Stimulated activated CD4-positive, alpha-beta T cell treated with anti-CD3 and anti-CD28 coated beads, Interleukin-15, amount 100 ng/mL, for 48 hours (primary cell): ENCODE results near the gene GNAL.

Experiments
- DNase-seq, 2 donors: peaks; one replicate each; pipeline ENCODE4 v3.0.0-alpha.2; 2020; ENCODE audit warnings: low read depth in 2 of 2

Gene GNAL

GRCh38 chr18:11724781-11725180 is 35.7 kb downstream of the GNAL start:
- no peak for DNase-seq

- DNase-seq = no peak
These were observed 37.5 kb downstream of the GNAL start for GRCh38 chr18:11726556-11726955.

DNA sequence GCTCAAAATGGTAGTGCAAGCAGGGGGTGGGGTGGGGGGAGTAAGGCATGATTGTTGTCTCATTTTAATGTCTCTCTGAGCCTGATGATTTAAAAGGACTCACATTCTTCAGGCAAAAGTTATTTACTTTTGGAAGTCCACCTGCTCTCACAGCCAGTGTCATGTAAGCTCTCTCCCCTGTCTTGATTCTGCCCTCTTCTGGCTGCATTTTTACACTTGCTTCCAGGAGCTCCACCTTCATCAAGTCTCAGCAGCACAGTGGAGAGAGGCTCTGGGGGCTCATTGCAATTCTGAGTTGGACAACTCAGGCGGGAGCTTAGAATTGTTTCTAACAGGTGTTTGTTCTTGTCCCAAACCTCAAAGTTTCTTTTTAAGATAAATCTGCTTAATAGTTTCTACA is 39.2 kb downstream of the GNAL start:
- no peak for DNase-seq

DNA sequence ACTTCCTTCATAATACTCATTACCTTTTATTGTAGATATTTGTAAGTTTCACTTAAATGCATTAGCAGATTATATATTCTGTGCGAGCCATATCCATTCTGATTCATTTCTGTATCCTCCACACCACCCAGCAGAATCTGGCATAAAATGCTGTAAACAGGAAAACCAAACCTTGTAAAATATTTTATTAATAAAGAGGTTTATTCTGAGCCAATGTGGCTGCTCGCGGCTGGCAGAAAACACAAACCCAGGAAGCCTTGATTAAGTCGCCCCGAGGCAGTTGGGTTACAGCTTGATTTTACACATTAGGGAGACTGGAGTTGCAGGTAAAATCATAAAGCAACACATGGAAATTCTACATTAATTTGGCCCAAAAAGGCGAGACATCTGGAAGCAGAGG is 40.5 kb downstream of the GNAL start:
- no peak for DNase-seq

DNA sequence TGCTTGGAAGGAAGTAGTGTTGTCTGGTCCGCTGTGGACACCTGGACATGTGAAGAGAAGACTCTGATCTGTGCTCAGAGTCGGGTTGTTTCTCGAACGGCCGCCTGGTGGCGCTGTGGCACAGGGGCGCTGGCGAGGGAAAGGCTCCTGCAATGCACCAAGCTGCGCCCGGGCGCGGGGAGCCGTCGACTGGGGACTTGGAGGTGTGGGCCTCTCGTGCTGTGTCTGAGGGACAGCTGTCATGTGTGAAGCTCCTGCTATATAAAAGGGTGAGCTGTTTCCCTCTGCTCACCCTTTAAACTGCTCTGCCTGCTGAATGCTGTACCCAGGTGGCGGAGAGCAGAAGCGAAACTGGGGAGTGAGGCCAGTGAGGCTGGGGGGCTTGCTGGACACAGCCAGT is 44.0 kb downstream of the GNAL start:
- peak; percentile 38 to 59 for DNase-seq

DNA sequence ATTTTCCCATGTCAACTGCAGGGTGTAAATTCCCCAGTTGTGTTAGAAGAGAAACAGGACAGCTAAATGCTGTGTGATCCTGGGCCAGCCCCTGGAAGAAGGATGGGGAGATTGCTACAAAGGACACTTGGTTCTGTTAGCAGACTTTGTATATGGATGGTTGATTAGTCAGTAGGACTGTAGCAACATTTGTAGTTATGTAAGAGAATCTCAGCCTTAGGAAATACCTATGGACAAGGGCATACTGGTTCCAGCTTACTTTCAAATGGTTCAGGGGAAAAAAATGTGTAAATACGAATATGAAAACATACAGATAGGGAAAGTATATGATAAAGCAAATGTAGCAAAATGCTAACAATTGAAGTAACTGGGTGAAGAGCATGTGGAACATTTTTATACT is 47.6 kb downstream of the GNAL start:
- no peak for DNase-seq

GRCh38 chr18:11739893-11740292 is 50.8 kb downstream of the GNAL start:
- DNase-seq = no peak

DNA sequence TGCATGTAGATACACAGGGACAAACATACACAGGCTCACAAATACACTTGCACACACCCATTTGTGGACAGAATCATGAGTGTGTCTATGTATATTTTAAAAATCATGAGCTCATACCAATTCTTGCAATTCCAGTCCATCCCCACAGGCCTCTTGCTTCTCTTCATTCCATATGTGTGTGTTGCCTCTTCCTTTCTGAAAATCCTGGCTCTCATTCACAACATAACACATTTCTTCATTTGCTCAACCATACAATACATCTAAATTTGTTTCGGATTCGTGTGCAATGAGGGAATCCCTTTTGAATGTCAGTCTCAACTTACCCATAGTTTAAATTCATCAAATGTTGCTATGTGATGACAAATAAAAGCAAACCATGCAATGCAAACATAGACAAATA is 51.4 kb downstream of the GNAL start:
- DNase-seq = no peak

- DNase-seq = no peak
These were observed 52.6 kb downstream of the GNAL start for GRCh38 chr18:11741505-11742145.

DNA sequence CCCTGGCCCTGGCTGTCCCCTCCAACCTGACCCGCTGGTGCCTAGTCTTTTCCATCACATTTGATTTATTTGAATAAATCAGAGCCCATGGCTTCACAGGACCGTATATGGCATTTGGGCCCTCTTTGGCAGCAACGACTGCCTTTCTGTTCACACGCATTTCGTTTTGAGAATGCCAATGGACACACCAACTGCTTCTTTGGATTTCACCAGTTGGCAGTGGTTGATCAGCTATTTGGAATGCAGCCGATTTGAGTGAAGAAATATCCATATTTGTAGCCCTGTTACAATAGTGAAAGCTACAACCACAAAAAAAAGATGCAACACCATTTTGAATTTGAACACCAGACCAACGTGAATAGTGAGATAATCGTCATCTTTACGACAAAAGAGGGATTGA is 56.5 kb downstream of the GNAL start:
- no peak for DNase-seq

DNA sequence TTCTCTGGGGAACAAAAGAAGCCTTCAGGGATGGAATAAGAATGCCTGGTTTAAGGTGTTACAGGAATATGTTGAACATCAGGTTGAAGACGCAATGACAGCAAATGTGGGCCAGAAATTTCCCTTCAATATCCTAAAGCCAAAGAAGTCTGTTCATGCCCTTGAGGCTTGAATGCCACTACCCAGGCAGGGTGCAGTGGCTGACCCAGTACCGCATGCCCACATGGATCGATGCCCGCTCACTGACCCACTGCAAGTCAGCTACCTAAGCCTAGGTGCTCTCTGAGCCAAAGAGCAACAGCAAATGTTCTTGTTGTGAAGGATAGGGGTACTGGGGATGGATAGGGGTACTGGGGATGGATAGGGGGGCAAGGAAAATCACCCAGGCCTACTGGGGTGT is 58.2 kb downstream of the GNAL start:
- DNase-seq = no peak

DNA sequence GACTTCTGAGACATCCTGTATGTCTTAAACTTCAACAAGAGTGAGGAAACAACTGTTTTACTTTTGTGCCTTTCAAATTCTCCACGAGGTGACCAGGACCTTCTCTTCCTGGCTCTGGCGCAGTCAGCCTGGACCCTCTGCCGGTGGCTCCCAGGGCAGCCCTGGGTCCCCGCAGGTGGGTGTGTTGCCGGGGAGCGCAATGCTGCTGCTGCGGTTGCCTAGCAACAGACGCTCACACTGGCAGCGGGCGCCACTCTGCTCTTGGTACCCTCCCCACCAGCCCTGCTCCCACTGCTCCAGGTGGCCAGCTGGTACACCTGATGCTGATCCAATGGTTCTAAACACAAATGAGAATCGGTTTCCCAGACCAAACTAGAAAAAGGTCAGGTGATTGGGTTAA is 58.7 kb downstream of the GNAL start:
- DNase-seq = no peak

- DNase-seq = no peak
These were observed 60.2 kb downstream of the GNAL start for GRCh38 chr18:11749305-11749704.

- no peak for DNase-seq
These were observed 61.1 kb downstream of the GNAL start for GRCh38 chr18:11750171-11750570.

DNA sequence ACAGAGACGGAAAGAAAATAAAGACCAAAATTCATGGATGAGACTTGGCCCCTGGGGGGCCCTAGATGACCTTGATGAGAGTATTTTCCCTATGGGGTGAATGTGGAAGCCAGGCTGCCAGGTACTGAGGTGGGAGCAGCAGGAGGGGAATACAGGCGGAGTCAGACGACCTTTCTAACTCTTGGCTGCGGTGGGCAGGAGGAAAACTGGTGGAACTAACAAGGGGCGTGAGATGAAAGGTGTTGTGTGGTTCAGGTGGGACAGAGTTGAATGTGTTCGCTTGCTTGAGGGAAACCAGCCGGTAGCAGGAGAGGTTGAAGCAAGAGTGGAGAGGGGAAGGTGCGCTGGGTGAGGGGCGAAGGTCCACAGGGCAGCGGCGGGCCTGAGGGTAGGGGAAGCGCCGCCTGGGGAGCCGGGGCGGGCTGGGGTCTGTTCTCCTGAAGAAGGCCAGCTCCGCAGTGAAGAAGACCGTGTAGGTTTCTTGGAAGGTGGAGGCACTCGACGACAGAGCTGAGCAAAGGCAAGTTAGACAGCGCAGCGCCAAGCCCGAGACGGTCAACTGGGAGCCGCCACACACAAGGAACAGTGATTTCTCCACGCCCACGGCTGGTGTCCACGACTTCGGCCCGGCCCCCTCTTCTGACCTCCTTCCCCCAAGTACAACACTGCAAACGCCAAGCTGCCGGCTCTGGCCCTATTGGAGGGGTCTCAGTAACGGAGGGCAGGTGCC is 61.7 kb downstream of the GNAL start:
- no peak for DNase-seq

- no peak for DNase-seq
These were observed 62.5 kb downstream of the GNAL start for GRCh38 chr18:11751341-11752115.

- DNase-seq = no peak
These were observed 63.2 kb downstream of the GNAL start for GRCh38 chr18:11752116-11752911.

- no peak for DNase-seq
These were observed 65.9 kb downstream of the GNAL start for GRCh38 chr18:11754979-11755378.

DNA sequence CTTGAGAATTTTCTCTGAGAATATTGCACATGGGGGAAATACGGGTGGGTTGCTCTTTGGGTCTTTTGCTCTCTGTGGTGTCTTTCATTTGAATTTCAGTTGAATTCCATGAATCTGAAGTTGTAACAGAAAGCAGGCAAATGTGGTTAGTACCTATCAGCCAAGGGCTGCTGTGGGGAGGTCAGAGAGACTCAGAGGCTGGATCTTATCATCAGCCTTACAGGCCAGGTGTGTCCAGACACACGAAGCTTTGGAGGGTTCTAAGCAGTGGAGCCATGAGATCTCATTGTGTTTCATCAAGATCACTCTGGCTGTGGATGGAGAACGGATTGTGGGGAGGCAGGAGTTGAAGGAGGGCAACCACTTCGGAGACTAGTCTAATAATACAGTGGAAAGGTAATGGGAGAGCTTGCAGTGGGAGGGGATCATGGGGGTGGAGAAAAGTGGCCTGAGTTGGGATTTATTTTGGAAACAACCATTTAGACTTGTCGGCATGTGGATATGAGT is 68.1 kb downstream of the GNAL start:
- no peak for DNase-seq

- no peak for DNase-seq
These were observed 70.4 kb downstream of the GNAL start for GRCh38 chr18:11759456-11759855.

GRCh38 chr18:11760498-11761167 is 71.6 kb downstream of the GNAL start:
- DNase-seq = no peak
